KMS-11 (cell line): ENCODE data around the gene SLC2A11.

Experiments used
- H2AFZ ChIP-seq: fragments of 200-600 bp; sonication (generic); 2 replicates; pipeline ENCODE4 v1.6.1; 2016; ENCODE audit warnings: antibody characterized with exemption, mixed run types, low read depth
- H3K27ac ChIP-seq: fragments of 200-600 bp; sonication (generic); 2 replicates; pipeline ENCODE4 v1.6.1; 2016; ENCODE audit warnings: mild to moderate bottlenecking, mixed run types
- H3K27me3 ChIP-seq: fragments of 200-600 bp; sonication (generic); 2 replicates; pipeline ENCODE4 v1.6.1; 2017; ENCODE audit warnings: mild to moderate bottlenecking, low read depth, mixed run types, moderate library complexity; ENCODE audit not compliant: insufficient read depth
- H3K36me3 ChIP-seq: fragments of 200-600 bp; sonication (generic); 2 replicates; pipeline ENCODE4 v1.6.1; 2017; ENCODE audit warnings: mild to moderate bottlenecking, mixed run types; ENCODE audit not compliant: insufficient read depth
- H3K4me1 ChIP-seq: fragments of 200-600 bp; sonication (generic); 2 replicates; pipeline ENCODE4 v1.6.1; 2016; ENCODE audit warnings: mild to moderate bottlenecking, low read depth, mixed run types; ENCODE audit not compliant: poor library complexity, severe bottlenecking
- H3K4me2 ChIP-seq: fragments of 200-600 bp; sonication (generic); 2 replicates; pipeline ENCODE4 v1.7.0; 2016; ENCODE audit warnings: mild to moderate bottlenecking, mixed run types
- H3K4me3 ChIP-seq: fragments of 200-600 bp; sonication (generic); IDR thresholded peaks from 2 replicates; pipeline ENCODE4 v1.6.1; 2017; ENCODE audit warnings: low read depth, low read length, mixed read lengths; ENCODE audit not compliant: insufficient read depth
- H3K79me2 ChIP-seq: fragments of 200-600 bp; sonication (generic); 2 replicates; pipeline ENCODE4 v1.6.1; 2016; ENCODE audit warnings: low read depth, mixed run types; ENCODE audit not compliant: insufficient read depth
- H3K9ac ChIP-seq: fragments of 200-600 bp; sonication (generic); 2 replicates; pipeline ENCODE4 v1.6.1; 2016; ENCODE audit warnings: mild to moderate bottlenecking, mixed run types
- H4K20me1 ChIP-seq: fragments of 200-600 bp; sonication (generic); 2 replicates; pipeline ENCODE4 v1.6.1; 2016; ENCODE audit warnings: mild to moderate bottlenecking, mixed run types; ENCODE audit not compliant: insufficient read depth
- TF ChIP-seq, protein P1 (sequence below): fragments of 200-600 bp; sonication (generic); conservative IDR thresholded peaks from 2 replicates; pipeline ENCODE4 v1.6.1; 2017; ENCODE audit warnings: low read depth, mild to moderate bottlenecking, antibody characterized with exemption, low read length, moderate library complexity, mixed read lengths

Gene SLC2A11

DNA sequence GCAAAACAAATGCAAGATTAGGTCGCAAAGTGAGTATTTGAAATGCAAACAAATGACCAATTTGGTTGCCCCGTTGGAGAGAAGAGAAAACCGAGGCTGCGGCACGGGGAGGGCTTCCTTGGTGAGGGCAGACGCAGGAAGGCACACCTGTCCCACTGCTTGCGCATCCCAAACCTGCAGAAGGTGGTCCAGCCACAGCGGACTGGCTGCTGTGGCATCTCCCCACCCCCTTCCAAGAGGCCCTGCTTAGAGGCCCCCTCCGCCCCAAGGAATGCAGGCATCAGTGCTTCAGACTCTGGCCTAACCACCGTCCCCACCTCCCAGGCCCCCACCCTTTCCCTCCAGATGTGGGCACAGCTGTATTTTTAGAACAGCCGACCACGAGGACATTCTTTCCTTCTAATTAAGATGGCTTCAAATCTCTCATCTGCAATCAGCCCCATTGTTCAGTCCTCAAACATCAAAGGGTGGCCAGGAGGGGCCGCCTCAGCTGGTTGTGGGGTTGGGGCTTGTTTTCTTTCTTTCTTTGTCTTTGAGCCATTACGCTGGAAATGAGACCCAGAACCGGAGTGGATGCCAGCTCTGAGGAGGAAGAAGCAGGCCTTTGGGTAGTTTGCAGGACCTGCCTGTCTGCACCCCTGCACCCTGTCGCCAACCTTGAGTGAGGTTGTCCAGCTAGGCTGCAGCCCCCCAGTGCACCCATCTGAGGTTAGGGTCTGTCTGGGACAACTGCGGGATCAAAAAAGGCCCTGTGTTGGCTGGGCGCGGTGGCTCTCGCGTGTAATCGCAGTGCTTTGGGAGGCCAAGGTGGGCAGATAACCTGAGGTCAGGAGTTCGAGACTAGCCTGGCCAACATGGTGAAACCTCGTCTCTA lies 9.4 kb upstream of the SLC2A11 start:
- no peaks in the 10 kb centered on the region for H3K36me3 ChIP-seq
- no peak overlapping the region for H2AFZ ChIP-seq
- no peaks in the 10 kb centered on the region for H4K20me1 ChIP-seq
- no peak overlapping the region for H3K4me3 ChIP-seq
- no peaks in the 10 kb centered on the region for H3K79me2 ChIP-seq
- H3K4me1 ChIP-seq: peaks cover 68% of the 10 kb centered on the region
- no peaks in the 10 kb centered on the region for H3K27me3 ChIP-seq
- peak overlapping the region; percentile 99 for H3K4me2 ChIP-seq
- TF ChIP-seq, protein P1, sequence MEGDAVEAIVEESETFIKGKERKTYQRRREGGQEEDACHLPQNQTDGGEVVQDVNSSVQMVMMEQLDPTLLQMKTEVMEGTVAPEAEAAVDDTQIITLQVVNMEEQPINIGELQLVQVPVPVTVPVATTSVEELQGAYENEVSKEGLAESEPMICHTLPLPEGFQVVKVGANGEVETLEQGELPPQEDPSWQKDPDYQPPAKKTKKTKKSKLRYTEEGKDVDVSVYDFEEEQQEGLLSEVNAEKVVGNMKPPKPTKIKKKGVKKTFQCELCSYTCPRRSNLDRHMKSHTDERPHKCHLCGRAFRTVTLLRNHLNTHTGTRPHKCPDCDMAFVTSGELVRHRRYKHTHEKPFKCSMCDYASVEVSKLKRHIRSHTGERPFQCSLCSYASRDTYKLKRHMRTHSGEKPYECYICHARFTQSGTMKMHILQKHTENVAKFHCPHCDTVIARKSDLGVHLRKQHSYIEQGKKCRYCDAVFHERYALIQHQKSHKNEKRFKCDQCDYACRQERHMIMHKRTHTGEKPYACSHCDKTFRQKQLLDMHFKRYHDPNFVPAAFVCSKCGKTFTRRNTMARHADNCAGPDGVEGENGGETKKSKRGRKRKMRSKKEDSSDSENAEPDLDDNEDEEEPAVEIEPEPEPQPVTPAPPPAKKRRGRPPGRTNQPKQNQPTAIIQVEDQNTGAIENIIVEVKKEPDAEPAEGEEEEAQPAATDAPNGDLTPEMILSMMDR: no peak
- H3K9ac ChIP-seq: peak overlapping the region; percentile 90
- H3K27ac ChIP-seq: peak overlapping the region; percentile 100

DNA sequence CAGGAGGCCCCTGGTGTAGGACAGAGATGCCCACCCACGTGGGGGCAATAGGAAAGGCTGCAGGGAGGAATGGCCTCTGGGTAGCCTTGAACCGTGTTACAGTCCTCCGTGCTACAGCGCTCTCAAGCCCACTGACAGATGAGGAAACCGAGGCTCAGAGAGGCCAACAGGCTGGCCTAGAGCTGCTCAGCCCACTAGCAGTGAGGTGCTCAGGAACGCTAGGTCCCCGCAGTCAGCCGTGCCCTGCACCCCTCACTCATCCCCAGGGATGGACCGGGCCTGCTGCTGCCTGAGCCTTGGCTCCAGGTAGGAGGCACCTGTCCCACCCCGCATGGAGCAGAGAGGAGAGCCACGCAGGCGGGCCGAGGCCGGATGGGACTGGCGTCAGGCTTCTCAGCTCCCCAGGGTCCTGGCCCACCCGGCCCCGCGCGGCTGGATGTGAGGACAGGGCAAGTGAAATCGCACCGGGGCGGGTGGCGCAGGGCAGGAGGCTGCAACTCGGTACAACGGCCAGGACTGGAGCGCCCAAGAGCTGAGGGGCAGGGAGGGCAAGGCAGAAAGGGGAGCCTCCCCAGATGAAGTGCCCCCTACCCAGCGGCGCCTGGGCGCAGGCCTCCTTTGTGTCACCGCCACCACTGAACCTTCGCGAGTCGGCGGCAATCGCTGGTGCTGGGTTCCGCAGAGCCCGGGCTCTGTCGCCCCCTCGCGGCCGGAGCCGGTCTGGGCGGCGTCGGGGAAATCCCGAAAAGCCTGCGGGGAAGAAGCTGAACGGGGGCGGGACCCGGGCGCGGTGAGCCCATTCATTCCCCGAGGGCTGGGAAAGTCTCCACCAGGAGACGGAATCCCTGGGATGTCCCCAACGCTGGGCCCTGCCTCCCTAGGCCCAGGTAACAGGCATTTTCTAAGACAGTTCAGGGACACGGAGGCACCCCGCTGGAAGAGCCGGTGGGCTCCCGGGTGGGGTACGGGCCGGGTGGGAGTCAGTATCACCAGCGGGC lies 8.4 kb upstream of the SLC2A11 start:
- Histone ChIP-seq H4K20me1 (no peaks in the 10 kb centered on the region), H3K27ac (peak overlapping the region; percentile 100), H3K4me3 (no peak overlapping the region), H3K36me3 (no peaks in the 10 kb centered on the region), H3K79me2 (no peaks in the 10 kb centered on the region), H3K4me2 (peak overlapping the region; percentile 99), H3K27me3 (no peaks in the 10 kb centered on the region), H3K4me1 (peaks cover 57% of the 10 kb centered on the region), H2AFZ (peak overlapping the region; percentile 31; the same call in 1 of the 2 replicates), H3K9ac (peak overlapping the region; percentile 45; the same call in 1 of the 2 replicates)
- TF ChIP-seq, protein P1: peak; percentile 85

DNA sequence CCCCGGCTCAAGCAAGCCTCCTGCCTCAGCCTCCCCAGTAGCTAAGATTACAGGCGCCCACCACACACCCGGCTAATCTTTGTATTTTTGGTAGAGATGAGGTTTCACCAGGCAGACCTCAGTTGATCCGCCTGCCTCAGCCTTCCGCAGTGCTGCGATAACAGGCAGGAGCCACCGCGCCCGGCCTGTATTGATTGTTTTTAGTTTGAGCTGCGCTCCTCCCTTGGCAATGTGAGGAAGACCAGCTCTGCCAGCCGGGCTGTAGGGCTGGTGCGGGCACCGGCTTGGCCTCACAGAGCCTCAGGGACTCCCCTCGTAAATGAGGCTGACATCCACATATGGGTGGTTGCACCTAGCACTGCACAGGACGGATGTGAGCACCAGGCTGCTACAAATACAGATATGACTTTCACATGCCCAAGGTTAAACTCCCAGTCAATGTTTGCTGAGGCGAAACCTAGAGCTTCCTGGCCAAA lies 7.5 kb upstream of the SLC2A11 start:
- TF ChIP-seq, protein P1: no peak
- no peaks in the 10 kb centered on the region for H3K27me3 ChIP-seq
- no peaks in the 10 kb centered on the region for H3K79me2 ChIP-seq
- no peaks in the 10 kb centered on the region for H3K36me3 ChIP-seq
- no peaks in the 10 kb centered on the region for H4K20me1 ChIP-seq
- no peak overlapping the region for H3K4me3 ChIP-seq
- no peak overlapping the region for H3K27ac ChIP-seq
- no peak overlapping the region for H3K9ac ChIP-seq
- H2AFZ ChIP-seq: no peak overlapping the region
- H3K4me2 ChIP-seq: no peak overlapping the region
- peaks cover 48% of the 10 kb centered on the region for H3K4me1 ChIP-seq

DNA sequence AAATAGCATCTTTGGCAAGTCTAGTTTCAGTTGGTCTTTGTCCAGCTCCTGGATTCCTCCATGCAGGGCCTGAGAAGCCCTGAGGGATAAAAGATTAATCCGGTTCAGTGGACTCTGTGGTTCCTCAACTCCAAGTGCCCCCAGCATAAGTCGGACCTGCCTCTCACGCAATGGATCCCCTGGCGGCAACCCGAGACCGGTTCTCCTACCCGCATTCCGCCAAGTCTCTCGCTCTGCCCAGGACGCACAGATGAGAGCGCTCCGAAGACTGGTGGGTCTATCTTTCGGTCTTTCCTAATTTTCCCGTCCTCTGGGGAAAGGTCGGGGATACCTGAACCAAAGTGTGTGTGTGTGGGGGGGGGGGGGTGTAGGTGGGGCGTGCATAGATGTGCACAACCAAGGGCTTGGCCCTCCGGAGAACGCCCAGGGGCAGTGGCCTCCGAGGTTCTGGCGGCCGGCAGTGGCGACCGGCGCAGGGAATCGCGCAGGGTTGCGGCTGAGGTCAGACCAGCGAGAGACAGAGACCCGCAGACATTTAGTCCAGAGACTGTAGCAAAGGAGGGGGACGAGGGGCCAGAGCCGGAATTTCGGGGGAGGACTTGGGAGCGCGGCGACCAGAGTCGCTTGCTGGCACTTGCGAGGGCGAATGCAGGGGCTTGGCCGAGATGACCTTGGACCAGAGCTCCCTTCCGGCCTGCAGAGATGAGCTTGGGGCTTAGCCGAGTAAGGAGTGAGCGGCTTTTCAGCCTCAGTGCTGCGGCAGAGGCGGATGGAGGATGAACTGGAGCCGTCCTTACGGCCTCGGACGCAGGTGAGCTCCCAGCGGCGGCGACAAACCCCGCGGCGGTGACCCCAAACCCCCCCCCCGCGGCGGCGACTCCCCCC lies 712 bp upstream of the SLC2A11 start:
- Histone ChIP-seq H3K36me3 (no peaks in the 10 kb centered on the region), H3K4me2 (peak overlapping the region; percentile 91), H3K4me3 (no peak overlapping the region), H3K79me2 (no peaks in the 10 kb centered on the region; the same call in 1 of the 2 replicates), H4K20me1 (no peaks in the 10 kb centered on the region), H2AFZ (peak overlapping the region; percentile 79), H3K27me3 (no peaks in the 10 kb centered on the region), H3K9ac (peak overlapping the region; percentile 69), H3K4me1 (peaks cover 19% of the 10 kb centered on the region), H3K27ac (peak overlapping the region; percentile 84)
- TF ChIP-seq, protein P1: no peak; the same call in 1 of the 2 replicates
